ENCODE measurements around the gene OR14C36. TPM values are rescaled to one million over a fixed set of nuclear protein-coding genes. Genes with fewer than 3 reads are reported as not detected.

OR14C36 gene
- polyA plus RNA-seq, 3 donors: not detected

DNA sequence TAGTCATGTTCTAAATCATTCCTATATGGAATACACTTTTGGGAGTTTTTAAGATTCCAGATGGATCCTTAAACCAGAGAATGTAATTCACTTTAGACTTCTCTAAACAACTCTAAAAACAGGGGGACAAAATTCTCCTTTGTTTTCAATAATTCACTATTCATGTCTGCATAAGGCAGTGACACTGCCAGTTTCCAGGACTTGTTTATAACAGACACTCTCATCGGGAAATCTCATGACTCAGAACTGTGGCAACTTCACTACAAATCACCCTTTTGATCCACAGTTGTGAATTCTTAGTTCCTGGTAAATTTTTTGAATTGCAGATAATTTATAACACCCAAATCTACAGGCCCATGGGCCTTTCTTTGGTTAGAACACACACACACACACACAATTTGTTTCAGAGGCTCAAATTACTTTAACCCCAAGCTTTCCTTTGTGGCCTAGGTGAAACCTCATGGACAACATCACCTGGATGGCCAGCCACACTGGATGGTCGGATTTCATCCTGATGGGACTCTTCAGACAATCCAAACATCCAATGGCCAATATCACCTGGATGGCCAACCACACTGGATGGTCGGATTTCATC is 12.6 kb downstream of the OR14C36 start, which contains the start of gene OR2T4:
OR2T4 (plus strand) TSS at position 545 of the 595 bp plus-strand sequence; CDS start at position 545, 0 bp downstream.
- H3K27ac Mint-ChIP-seq: no peak within 1 kb of the TSS
- peaks cover 0 to 1% (median 0%) of the 10 kb centered on the region in 3 donors for H3K27me3 Mint-ChIP-seq (ENCODE audit: low read depth in 3 of 3)
- H3K36me3 Mint-ChIP-seq: no peaks in the 10 kb centered on the region
- H3K4me3 ChIP-seq (replicated peaks in 1 of 3; ENCODE audit: low read depth in 2 of 3, low read length in 3 of 3): no peak within 1 kb of the TSS
- TF ChIP-seq, protein P1, sequence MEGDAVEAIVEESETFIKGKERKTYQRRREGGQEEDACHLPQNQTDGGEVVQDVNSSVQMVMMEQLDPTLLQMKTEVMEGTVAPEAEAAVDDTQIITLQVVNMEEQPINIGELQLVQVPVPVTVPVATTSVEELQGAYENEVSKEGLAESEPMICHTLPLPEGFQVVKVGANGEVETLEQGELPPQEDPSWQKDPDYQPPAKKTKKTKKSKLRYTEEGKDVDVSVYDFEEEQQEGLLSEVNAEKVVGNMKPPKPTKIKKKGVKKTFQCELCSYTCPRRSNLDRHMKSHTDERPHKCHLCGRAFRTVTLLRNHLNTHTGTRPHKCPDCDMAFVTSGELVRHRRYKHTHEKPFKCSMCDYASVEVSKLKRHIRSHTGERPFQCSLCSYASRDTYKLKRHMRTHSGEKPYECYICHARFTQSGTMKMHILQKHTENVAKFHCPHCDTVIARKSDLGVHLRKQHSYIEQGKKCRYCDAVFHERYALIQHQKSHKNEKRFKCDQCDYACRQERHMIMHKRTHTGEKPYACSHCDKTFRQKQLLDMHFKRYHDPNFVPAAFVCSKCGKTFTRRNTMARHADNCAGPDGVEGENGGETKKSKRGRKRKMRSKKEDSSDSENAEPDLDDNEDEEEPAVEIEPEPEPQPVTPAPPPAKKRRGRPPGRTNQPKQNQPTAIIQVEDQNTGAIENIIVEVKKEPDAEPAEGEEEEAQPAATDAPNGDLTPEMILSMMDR (IDR thresholded peaks at IDR 0.05): no peak
- no peak for DNase-seq
- intact Hi-C loops (cut with micrococcal nuclease): no loop called here
- H3K9me3 ChIP-seq (replicated peaks in 1 of 2; ENCODE audit: control insufficient read depth in 1 of 2, insufficient read depth in 1 of 2, low read length in 2 of 2): no peaks in the 10 kb centered on the region
- H3K79me2 ChIP-seq (ENCODE audit: insufficient read depth, low read length): no peaks in the 10 kb centered on the region
- no peak within 1 kb of the TSS for H3K4me3 Mint-ChIP-seq
- no peak within 1 kb of the TSS for H3K9ac ChIP-seq (ENCODE audit: insufficient read depth, low read length, poor library complexity, severe bottlenecking)
- H3K9me3 Mint-ChIP-seq: peaks cover 0 to 8% (median 0%) of the 10 kb centered on the region in 7 donors
- no peaks in the 10 kb centered on the region for H3K4me1 ChIP-seq (ENCODE audit: control insufficient read depth in 1 of 2, insufficient read depth in 2 of 2, low read length in 2 of 2)
- H3K27me3 ChIP-seq (ENCODE audit: control insufficient read depth in 2 of 2, insufficient read depth in 2 of 2, low read length in 2 of 2): no peaks in the 10 kb centered on the region
- H2AFZ ChIP-seq (ENCODE audit: insufficient read depth, low read depth, low read length, poor library complexity, severe bottlenecking): no peak within 1 kb of the TSS
- H3K4me2 ChIP-seq (replicated peaks; ENCODE audit: extremely low read depth, low read length, poor library complexity, severe bottlenecking): no peak within 1 kb of the TSS
- H4K20me1 ChIP-seq (ENCODE audit: insufficient read depth, low read length): no peaks in the 10 kb centered on the region
- H3K36me3 ChIP-seq (replicated peaks in 1 of 2; ENCODE audit: control insufficient read depth in 1 of 2, insufficient read depth in 2 of 2, low read length in 2 of 2): no peaks in the 10 kb centered on the region
- no peaks in the 10 kb centered on the region for H3K4me1 Mint-ChIP-seq
- no peak within 1 kb of the TSS for H3K27ac ChIP-seq (ENCODE audit: low read depth in 1 of 2, low read length in 2 of 2)
- WGBS (ENCODE audit: insufficient coverage): no CpG with 5 or more reads among the region's 3 CpGs

DNA sequence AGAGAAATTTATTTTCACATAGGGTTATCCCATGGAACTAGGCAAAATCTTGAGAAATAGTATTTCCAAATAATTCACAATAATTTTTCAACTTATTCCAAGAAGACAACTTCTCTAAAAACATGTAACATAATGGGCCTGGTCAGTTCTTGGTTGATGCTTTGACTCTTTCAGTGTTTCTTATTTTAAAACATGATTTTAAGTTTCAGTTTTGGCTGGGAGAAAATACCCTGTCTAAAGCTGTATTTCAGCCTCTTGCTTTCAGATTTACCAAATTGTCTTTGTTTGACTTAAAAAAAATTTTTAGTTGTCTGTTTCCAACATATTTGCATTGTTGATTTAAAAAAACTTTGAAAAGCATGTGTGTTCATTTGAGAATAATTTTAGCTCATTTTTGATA is 18.0 kb downstream of the OR14C36 start:
- H3K4me1 ChIP-seq (ENCODE audit: control insufficient read depth in 1 of 2, insufficient read depth in 2 of 2, low read length in 2 of 2): no peaks in the 10 kb centered on the region
- H3K27ac Mint-ChIP-seq: no peak overlapping the region
- no peak overlapping the region for H3K4me2 ChIP-seq (replicated peaks; ENCODE audit: extremely low read depth, low read length, poor library complexity, severe bottlenecking)
- peaks cover 0 to 11% (median 2%) of the 10 kb centered on the region in 7 donors for H3K9me3 Mint-ChIP-seq
- no peak overlapping the region for H2AFZ ChIP-seq (ENCODE audit: insufficient read depth, low read depth, low read length, poor library complexity, severe bottlenecking)
- H3K9ac ChIP-seq (ENCODE audit: insufficient read depth, low read length, poor library complexity, severe bottlenecking): no peak overlapping the region
- no peaks in the 10 kb centered on the region for H3K27me3 Mint-ChIP-seq (ENCODE audit: low read depth in 3 of 3)
- no peak overlapping the region for H3K27ac ChIP-seq (ENCODE audit: low read depth in 1 of 2, low read length in 2 of 2)
- TF ChIP-seq, protein P1 (IDR thresholded peaks at IDR 0.05): no peak
- no peaks in the 10 kb centered on the region for H3K27me3 ChIP-seq (ENCODE audit: control insufficient read depth in 2 of 2, insufficient read depth in 2 of 2, low read length in 2 of 2)
- no peaks in the 10 kb centered on the region for H3K36me3 Mint-ChIP-seq
- no peaks in the 10 kb centered on the region for H3K4me1 Mint-ChIP-seq
- no peaks in the 10 kb centered on the region for H4K20me1 ChIP-seq (ENCODE audit: insufficient read depth, low read length)
- H3K36me3 ChIP-seq (replicated peaks in 1 of 2; ENCODE audit: control insufficient read depth in 1 of 2, insufficient read depth in 2 of 2, low read length in 2 of 2): no peaks in the 10 kb centered on the region
- no peaks in the 10 kb centered on the region for H3K79me2 ChIP-seq (ENCODE audit: insufficient read depth, low read length)
- no peaks in the 10 kb centered on the region for H3K9me3 ChIP-seq (replicated peaks in 1 of 2; ENCODE audit: control insufficient read depth in 1 of 2, insufficient read depth in 1 of 2, low read length in 2 of 2)
- H3K4me3 Mint-ChIP-seq: no peak overlapping the region
- DNase-seq: no peak
- no peak overlapping the region for H3K4me3 ChIP-seq (replicated peaks in 1 of 3; ENCODE audit: low read depth in 2 of 3, low read length in 3 of 3)
- intact Hi-C loops (cut with micrococcal nuclease): no loop called here

Data from CD14-positive monocyte (primary cell).